ENCODE results near the gene REN. TPM values are rescaled to one million over a fixed set of nuclear protein-coding genes. Genes with fewer than 3 reads are reported as not detected.

REN gene
- total and polyA plus RNA-seq, 9 donors: 1.0 to 71.6 (median 3.7) TPM

GRCh38 chr1:204106825-204107224 is 59.3 kb downstream of the REN start:
- intact Hi-C loops (cut with DNase I): no loop called here
- no peak overlapping the region for H3K4me3 ChIP-seq
- no peak for TF ChIP-seq EP300 (IDR thresholded peaks at IDR 0.05)
- TF ChIP-seq POLR2A (IDR thresholded peaks at IDR 0.05): no peak
- TF ChIP-seq CTCF (IDR thresholded peaks at IDR 0.05): no peak
- no peaks in the 10 kb centered on the region for H3K9me3 ChIP-seq
- DNase-seq: no peak
- H3K36me3 ChIP-seq: no peaks in the 10 kb centered on the region
- no peak overlapping the region for H3K27ac ChIP-seq
- peaks cover 12% of the 10 kb centered on the region for H3K4me1 ChIP-seq (ENCODE audit: insufficient read depth)
- 96 to 100% (median 98%) methylated on average over 1 of the region's 1 CpG for WGBS, 3 donors
- no peaks in the 10 kb centered on the region for H3K27me3 ChIP-seq

GRCh38 chr1:204105131-204105515 is 61.0 kb downstream of the REN start:
- 90 to 93% (median 93%) methylated on average over 6 of the region's 6 CpGs for WGBS, 3 donors
- no peak for TF ChIP-seq POLR2A (IDR thresholded peaks at IDR 0.05)
- Histone ChIP-seq H3K4me1 (ENCODE audit: insufficient read depth) (peaks cover 9% of the 10 kb centered on the region), H3K9me3 (no peaks in the 10 kb centered on the region), H3K4me3 (no peak overlapping the region), H3K36me3 (no peaks in the 10 kb centered on the region), H3K27ac (no peak overlapping the region), H3K27me3 (no peaks in the 10 kb centered on the region)
- no peak for DNase-seq
- intact Hi-C loops (cut with DNase I): no loop called here

Other genes starting within 250 kb of the REN start
- gene SOX13, start 93.2 kb downstream of the REN start, total RNA-seq: 10 to 100 TPM; 12.0 to 43.0 (median 27.2) TPM
- gene SOX13, start 93.2 kb downstream of the REN start, polyA plus RNA-seq: 10 to 100 TPM; 16.4 to 20.8 TPM
- gene ETNK2, start 14.3 kb downstream of the REN start, total RNA-seq: 10 to 100 TPM; 16.3 to 60.9 (median 46.0) TPM
- 10 to 100 TPM; 22.3 to 38.3 TPM for gene ETNK2, start 14.3 kb downstream of the REN start, polyA plus RNA-seq
- gene KISS1, start 30.2 kb upstream of the REN start, total RNA-seq: under 1 TPM in 1 of 7 donors, not detected in 6; 0.35 TPM
- not detected for gene KISS1, start 30.2 kb upstream of the REN start, polyA plus RNA-seq
- gene GOLT1A, start 47.7 kb upstream of the REN start, total RNA-seq: 1 to 10 TPM in 1 of 7 donors, under 1 TPM in 2, not detected in 4; 0.27 to 3.9 (median 0.41) TPM
- gene GOLT1A, start 47.7 kb upstream of the REN start, polyA plus RNA-seq: not detected
- gene PLEKHA6, start 193.6 kb upstream of the REN start, total RNA-seq: 10 to 100 TPM in 2 of 7 donors, 1 to 10 TPM in 5; 2.3 to 20.5 (median 9.3) TPM
- gene PLEKHA6, start 193.6 kb upstream of the REN start, polyA plus RNA-seq: 1 to 10 TPM; 2.5 to 4.9 TPM
- 10 to 100 TPM; 30.7 to 69.5 (median 49.5) TPM for gene PPP1R15B, start 245.5 kb upstream of the REN start, total RNA-seq
- gene PPP1R15B, start 245.5 kb upstream of the REN start, polyA plus RNA-seq: 10 to 100 TPM; 16.5 to 19.4 TPM

Measured in ovary (tissue), 9 donors.